ENCODE results near the gene PLK3. TPM values are rescaled to one million over a fixed set of nuclear protein-coding genes. Genes with fewer than 3 reads are reported as not detected.
"Not testable (repeated sequence)": the region's sequence is repeated elsewhere in the genome, so short reads cannot be mapped to it uniquely, and the experiment has no call there.

The PLK3 gene
- total RNA-seq, 1 donor from 2014 or later, result 10.0 TPM

- no peak for DNase-seq
These were observed 12.7 kb upstream of the PLK3 start for GRCh38 chr1:44787506-44787905.

GRCh38 chr1:44788120-44788860 is 11.9 kb upstream of the PLK3 start, which contains the start of gene BEST4:
BEST4 (minus strand) TSS chr1:44788170; CDS start chr1:44787705, 465 bp downstream.
- no peak for DNase-seq

- DNase-seq, result no peak
These were observed 9.0 kb upstream of the PLK3 start for GRCh38 chr1:44790968-44791801.

- no peak for DNase-seq
These were observed 7.3 kb upstream of the PLK3 start for GRCh38 chr1:44792736-44793502.

GRCh38 chr1:44797886-44798285 is 2.3 kb upstream of the PLK3 start:
- not testable (repeated sequence) for DNase-seq

- no peak for DNase-seq
These were observed 1.5 kb upstream of the PLK3 start for GRCh38 chr1:44798481-44799365.

GRCh38 chr1:44801491-44802305 is 1.5 kb downstream of the PLK3 start:
- DNase-seq, result no peak

- peak; percentile 29 for DNase-seq
These were observed 2.3 kb downstream of the PLK3 start for GRCh38 chr1:44802306-44803061.

GRCh38 chr1:44803062-44803311 is 2.8 kb downstream of the PLK3 start:
- DNase-seq, result no peak

- DNase-seq, result no peak
These were observed 3.3 kb downstream of the PLK3 start for GRCh38 chr1:44803312-44804095.

- DNase-seq, result no peak
These were observed 5.3 kb downstream of the PLK3 start for GRCh38 chr1:44805311-44806024.

GRCh38 chr1:44806025-44806703 is 6.0 kb downstream of the PLK3 start:
- DNase-seq, result no peak

GRCh38 chr1:44806704-44807363 is 6.7 kb downstream of the PLK3 start, which contains the start of gene DYNLT4:
DYNLT4 (minus strand) TSS chr1:44807351; CDS start chr1:44806668, 683 bp downstream.
- no peak for DNase-seq

- peak; percentile 47 for DNase-seq
These were observed 7.3 kb downstream of the PLK3 start for GRCh38 chr1:44807364-44808062.

GRCh38 chr1:44808063-44808937 is 8.1 kb downstream of the PLK3 start, which contains the start of gene BTBD19:
BTBD19 (plus strand) TSS chr1:44808523; CDS start chr1:44808821, 298 bp downstream.
- peak; percentile 74 for DNase-seq
